ENCODE results near the gene EML6. TPM values are rescaled to one million over a fixed set of nuclear protein-coding genes. Genes with fewer than 3 reads are reported as not detected.

EML6 gene
- polyA plus RNA-seq, 1 donor (not counting 4 experiments of a cell fraction or from before 2014, with no cell fraction given): 0.96 TPM

- Histone ChIP-seq H3K27ac (ENCODE audit: control insufficient read depth, insufficient read depth, low read length) (no peak overlapping the region), H4K20me1 (ENCODE audit: control insufficient read depth, extremely low read depth, insufficient read depth, low read length) (no peaks in the 10 kb centered on the region), H3K4me1 (ENCODE audit: control insufficient read depth, extremely low read depth, insufficient read depth, low read length) (no peaks in the 10 kb centered on the region), H3K79me2 (ENCODE audit: control insufficient read depth, insufficient read depth, low read length) (no peaks in the 10 kb centered on the region), H3K4me3 (ENCODE audit: control insufficient read depth in 2 of 3, extremely low read depth in 1 of 3, insufficient read depth in 2 of 3, low read depth in 1 of 3, low read length in 3 of 3) (no peak overlapping the region), H3K9me1 (ENCODE audit: control insufficient read depth, extremely low read depth, insufficient read depth, low read length) (no peaks in the 10 kb centered on the region), H3K9me3 (ENCODE audit: control insufficient read depth, low read depth, low read length) (no peaks in the 10 kb centered on the region), H3K27me3 (ENCODE audit: control insufficient read depth, extremely low read depth, insufficient read depth, low read length) (no peaks in the 10 kb centered on the region), H3K9ac (ENCODE audit: control insufficient read depth, extremely low read depth, insufficient read depth, low read length) (no peak overlapping the region), H3K36me3 (ENCODE audit: control insufficient read depth in 2 of 2, extremely low read depth in 1 of 2, insufficient read depth in 2 of 2, low read length in 2 of 2) (no peaks in the 10 kb centered on the region), H3K4me2 (ENCODE audit: control insufficient read depth, extremely low read depth, insufficient read depth, low read depth, low read length) (no peak overlapping the region), H2AFZ (ENCODE audit: control insufficient read depth, low read length) (no peak overlapping the region)
- no peak for TF ChIP-seq EZH2 (IDR thresholded peaks at IDR 0.05; ENCODE audit: low read length)
- TF ChIP-seq CTCF (optimal IDR thresholded peaks at IDR 0.05 in 1 of 3, IDR thresholded peaks at IDR 0.05 in 1 of 3, conservative IDR thresholded peaks at IDR 0.05 in 1 of 3; ENCODE audit: extremely low read depth in 1 of 3, insufficient read depth in 2 of 3, low read length in 3 of 3): no peak
- dilution Hi-C loops (cut with MboI; ENCODE audit: extremely low pct_ligation_motif_present, low sequenced_read_pairs): no loop called here
- FAIRE-seq (no peak), DNase-seq (ENCODE audit: low read depth, low spot score) (no peak)
Observed at GRCh38 chr2:54879032-54879431, 155.6 kb downstream of the EML6 start.

GRCh38 chr2:54879598-54880332 lies 156.3 kb downstream of the EML6 start:
- dilution Hi-C loops (cut with MboI; ENCODE audit: extremely low pct_ligation_motif_present, low sequenced_read_pairs): no loop called here
- Histone ChIP-seq H3K9me1 (ENCODE audit: control insufficient read depth, extremely low read depth, insufficient read depth, low read length) (no peaks in the 10 kb centered on the region), H3K36me3 (ENCODE audit: control insufficient read depth in 2 of 2, extremely low read depth in 1 of 2, insufficient read depth in 2 of 2, low read length in 2 of 2) (no peaks in the 10 kb centered on the region), H3K4me1 (ENCODE audit: control insufficient read depth, extremely low read depth, insufficient read depth, low read length) (no peaks in the 10 kb centered on the region), H3K27ac (ENCODE audit: control insufficient read depth, insufficient read depth, low read length) (no peak overlapping the region), H2AFZ (ENCODE audit: control insufficient read depth, low read length) (no peak overlapping the region), H3K4me2 (ENCODE audit: control insufficient read depth, extremely low read depth, insufficient read depth, low read depth, low read length) (no peak overlapping the region), H3K9ac (ENCODE audit: control insufficient read depth, extremely low read depth, insufficient read depth, low read length) (no peak overlapping the region), H3K4me3 (ENCODE audit: control insufficient read depth in 2 of 3, extremely low read depth in 1 of 3, insufficient read depth in 2 of 3, low read depth in 1 of 3, low read length in 3 of 3) (no peak overlapping the region), H3K9me3 (ENCODE audit: control insufficient read depth, low read depth, low read length) (no peaks in the 10 kb centered on the region), H3K27me3 (ENCODE audit: control insufficient read depth, extremely low read depth, insufficient read depth, low read length) (no peaks in the 10 kb centered on the region), H4K20me1 (ENCODE audit: control insufficient read depth, extremely low read depth, insufficient read depth, low read length) (no peaks in the 10 kb centered on the region), H3K79me2 (ENCODE audit: control insufficient read depth, insufficient read depth, low read length) (no peaks in the 10 kb centered on the region)
- TF ChIP-seq CTCF (optimal IDR thresholded peaks at IDR 0.05 in 1 of 3, IDR thresholded peaks at IDR 0.05 in 1 of 3, conservative IDR thresholded peaks at IDR 0.05 in 1 of 3; ENCODE audit: extremely low read depth in 1 of 3, insufficient read depth in 2 of 3, low read length in 3 of 3) (no peak), EZH2 (IDR thresholded peaks at IDR 0.05; ENCODE audit: low read length) (no peak)
- FAIRE-seq (no peak), DNase-seq (ENCODE audit: low read depth, low spot score) (no peak)

Measured in keratinocyte (primary cell).